MM.1S (cell line): ENCODE data around the gene WAS.
"Not testable (repeated sequence)": the region's sequence is repeated elsewhere in the genome, so short reads cannot be mapped to it uniquely, and the experiment has no call there.

Source experiments
- EZH2 ChIP-seq: fragments of 300-600 bp; sonication (generic); optimal IDR thresholded peaks from 2 replicates; pipeline ENCODE3; 2017; ENCODE audit warnings: low read depth, mild to moderate bottlenecking, antibody characterized with exemption, low read length, mixed read lengths
- EZH2phosphoT487 ChIP-seq: fragments of 300-600 bp; sonication (generic); IDR thresholded peaks from 2 replicates; pipeline ENCODE4 v1.6.1; 2018; ENCODE audit warnings: antibody characterized with exemption, low read length
- TF ChIP-seq, protein P1 (sequence below): fragments of 300-600 bp; sonication (generic); IDR thresholded peaks from 2 replicates; pipeline ENCODE4 v1.5.1; 2016; ENCODE audit warnings: antibody characterized with exemption, low read length, mixed read lengths

DNA sequence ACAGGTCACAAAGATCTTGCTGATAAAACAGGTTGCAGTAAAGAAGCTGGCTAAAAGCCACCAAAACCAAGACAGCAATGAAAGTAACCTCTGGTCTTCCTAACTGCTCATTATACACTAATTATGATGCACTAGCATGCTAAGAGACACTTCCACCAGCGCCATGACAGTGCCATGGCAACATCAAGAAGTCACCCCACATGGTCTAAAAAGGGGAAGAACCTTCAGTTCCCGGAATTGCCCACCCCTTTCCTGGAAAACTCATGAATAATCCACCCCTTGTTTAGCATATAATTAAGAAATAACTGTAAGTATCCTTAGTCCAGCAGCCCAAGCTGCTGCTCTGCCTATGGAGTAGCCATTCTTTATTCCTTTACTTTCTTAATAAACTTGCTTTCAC is 3.1 kb upstream of the WAS start:
- TF ChIP-seq, protein P1, sequence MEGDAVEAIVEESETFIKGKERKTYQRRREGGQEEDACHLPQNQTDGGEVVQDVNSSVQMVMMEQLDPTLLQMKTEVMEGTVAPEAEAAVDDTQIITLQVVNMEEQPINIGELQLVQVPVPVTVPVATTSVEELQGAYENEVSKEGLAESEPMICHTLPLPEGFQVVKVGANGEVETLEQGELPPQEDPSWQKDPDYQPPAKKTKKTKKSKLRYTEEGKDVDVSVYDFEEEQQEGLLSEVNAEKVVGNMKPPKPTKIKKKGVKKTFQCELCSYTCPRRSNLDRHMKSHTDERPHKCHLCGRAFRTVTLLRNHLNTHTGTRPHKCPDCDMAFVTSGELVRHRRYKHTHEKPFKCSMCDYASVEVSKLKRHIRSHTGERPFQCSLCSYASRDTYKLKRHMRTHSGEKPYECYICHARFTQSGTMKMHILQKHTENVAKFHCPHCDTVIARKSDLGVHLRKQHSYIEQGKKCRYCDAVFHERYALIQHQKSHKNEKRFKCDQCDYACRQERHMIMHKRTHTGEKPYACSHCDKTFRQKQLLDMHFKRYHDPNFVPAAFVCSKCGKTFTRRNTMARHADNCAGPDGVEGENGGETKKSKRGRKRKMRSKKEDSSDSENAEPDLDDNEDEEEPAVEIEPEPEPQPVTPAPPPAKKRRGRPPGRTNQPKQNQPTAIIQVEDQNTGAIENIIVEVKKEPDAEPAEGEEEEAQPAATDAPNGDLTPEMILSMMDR = not testable (repeated sequence)
- not testable (repeated sequence) for TF ChIP-seq EZH2, EZH2phosphoT487
